Measurements from ENCODE around the gene CLCN1.

- TF ChIP-seq CTCF (conservative IDR thresholded peaks at IDR 0.05; ENCODE audit: low read depth, low read length) (no peak), RFX5 (IDR thresholded peaks at IDR 0.05; ENCODE audit: low read depth, low read length) (no peak), NFE2L2 (IDR thresholded peaks at IDR 0.05; ENCODE audit: low read depth, low read length) (no peak), POLR2A (IDR thresholded peaks at IDR 0.05; ENCODE audit: low read depth, low read length) (no peak), MAZ (IDR thresholded peaks at IDR 0.05; ENCODE audit: borderline replicate concordance, low read depth, low read length) (no peak), RAD21 (IDR thresholded peaks at IDR 0.05; ENCODE audit: low read length) (no peak), USF2 (IDR thresholded peaks at IDR 0.05; ENCODE audit: low read depth, low read length) (no peak), FOS (IDR thresholded peaks at IDR 0.05; ENCODE audit: low read depth, low read length) (no peak), SMC3 (IDR thresholded peaks at IDR 0.05; ENCODE audit: low read depth, low read length) (no peak)
Observed at GRCh38 chr7:143314127-143314526, 1.8 kb upstream of the CLCN1 start.

All from IMR-90 (cell line).